Neural progenitor cell (in vitro differentiated cells): ENCODE results near the gene GASK1A.

Source experiments
- EZH2 ChIP-seq: fragments of 200-600 bp; sonication (generic); IDR thresholded peaks from 2 replicates; pipeline ENCODE4 v1.6.1; 2017; ENCODE audit warnings: antibody characterized with exemption, mild to moderate bottlenecking, moderate library complexity
- TF ChIP-seq, protein P1 (sequence below): fragments of 200-600 bp; sonication (generic); IDR thresholded peaks from 2 replicates; pipeline ENCODE4 v1.5.1; 2017; ENCODE audit warnings: antibody characterized with exemption, mild to moderate bottlenecking

DNA sequence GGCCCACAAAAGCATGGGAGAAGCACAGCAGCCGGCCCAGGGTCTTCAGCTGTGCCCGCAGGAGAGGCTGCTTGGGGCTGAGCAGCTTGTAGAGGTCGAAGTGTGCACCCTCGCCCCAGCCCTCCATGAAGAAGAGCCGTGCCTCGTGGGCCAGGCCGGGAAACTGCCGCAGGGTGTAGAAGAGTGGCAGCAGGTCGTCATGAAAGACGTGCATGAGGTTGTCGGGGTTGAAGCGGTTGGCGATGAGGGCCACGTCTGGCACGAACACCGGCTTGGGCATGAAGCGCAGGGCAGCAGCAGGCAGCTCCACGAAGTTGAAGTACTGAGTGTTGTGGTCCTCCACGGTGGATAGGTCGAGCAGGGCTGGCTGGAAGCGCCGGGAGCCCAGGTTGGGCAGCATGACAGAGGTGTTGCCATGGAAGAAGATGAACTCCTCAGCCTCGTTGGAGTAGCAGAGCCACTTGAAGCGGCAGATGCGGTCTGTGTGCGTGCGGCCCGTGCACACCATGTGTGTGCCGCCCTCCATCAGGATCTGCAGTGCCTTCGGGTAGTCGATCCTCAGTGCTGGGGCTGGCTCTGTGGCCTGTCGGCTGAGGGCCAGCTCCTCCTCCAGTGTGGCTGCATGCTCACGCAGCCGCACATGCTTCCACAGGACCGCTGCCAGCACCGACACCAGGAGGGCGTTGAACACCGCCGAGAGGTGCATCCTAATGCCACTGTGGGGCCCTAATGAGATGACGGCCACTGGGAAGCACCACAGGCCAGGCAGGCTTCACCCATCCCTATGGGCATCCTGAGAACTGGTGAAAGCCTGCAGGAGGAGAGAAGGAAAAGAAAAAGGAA lies 101.8 kb downstream of the GASK1A start:
- TF ChIP-seq, protein P1, sequence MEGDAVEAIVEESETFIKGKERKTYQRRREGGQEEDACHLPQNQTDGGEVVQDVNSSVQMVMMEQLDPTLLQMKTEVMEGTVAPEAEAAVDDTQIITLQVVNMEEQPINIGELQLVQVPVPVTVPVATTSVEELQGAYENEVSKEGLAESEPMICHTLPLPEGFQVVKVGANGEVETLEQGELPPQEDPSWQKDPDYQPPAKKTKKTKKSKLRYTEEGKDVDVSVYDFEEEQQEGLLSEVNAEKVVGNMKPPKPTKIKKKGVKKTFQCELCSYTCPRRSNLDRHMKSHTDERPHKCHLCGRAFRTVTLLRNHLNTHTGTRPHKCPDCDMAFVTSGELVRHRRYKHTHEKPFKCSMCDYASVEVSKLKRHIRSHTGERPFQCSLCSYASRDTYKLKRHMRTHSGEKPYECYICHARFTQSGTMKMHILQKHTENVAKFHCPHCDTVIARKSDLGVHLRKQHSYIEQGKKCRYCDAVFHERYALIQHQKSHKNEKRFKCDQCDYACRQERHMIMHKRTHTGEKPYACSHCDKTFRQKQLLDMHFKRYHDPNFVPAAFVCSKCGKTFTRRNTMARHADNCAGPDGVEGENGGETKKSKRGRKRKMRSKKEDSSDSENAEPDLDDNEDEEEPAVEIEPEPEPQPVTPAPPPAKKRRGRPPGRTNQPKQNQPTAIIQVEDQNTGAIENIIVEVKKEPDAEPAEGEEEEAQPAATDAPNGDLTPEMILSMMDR: no peak
- no peak for TF ChIP-seq EZH2
